ENCODE results near the gene KAT2B. TPM values are rescaled to one million over a fixed set of nuclear protein-coding genes. Genes with fewer than 3 reads are reported as not detected.
A peak's percentile ranks its signal among the peaks of the same experiment; 100 is the strongest.

Gene KAT2B
- total and polyA plus RNA-seq, 4 donors: 7.5 to 58.5 (median 16.3) TPM

- peak; percentile 46 for TF ChIP-seq REST (IDR thresholded peaks at IDR 0.05)
- TF ChIP-seq EGR1 (IDR thresholded peaks at IDR 0.05; ENCODE audit: low read depth in 2 of 2): peak; percentile 21 to 78
- TF ChIP-seq HNF4A (conservative IDR thresholded peaks at IDR 0.05): peak; percentile 53 to 69
Observed at GRCh38 chr3:20097015-20097414, 56.8 kb downstream of the KAT2B start (continued).

GRCh38 chr3:20099060-20099459 lies 58.8 kb downstream of the KAT2B start:
- H3K9me3 ChIP-seq (ENCODE audit: control insufficient read depth in 4 of 4, low read length in 3 of 4): no peaks in the 10 kb centered on the region
- no peak for DNase-seq (ENCODE audit: low spot score)
- no peak overlapping the region for H3K27ac ChIP-seq (ENCODE audit: low read depth in 1 of 2, low read length in 2 of 2)
- H3K36me3 ChIP-seq (ENCODE audit: control insufficient read depth in 4 of 4, insufficient read depth in 3 of 4, low read depth in 1 of 4, low read length in 3 of 4): peaks cover 0 to 11% (median 1%) of the 10 kb centered on the region in 4 donors
- H3K4me3 ChIP-seq (ENCODE audit: low read depth in 1 of 3, low read length in 3 of 3): no peak overlapping the region
- H3K9ac ChIP-seq (ENCODE audit: low read depth in 1 of 2, low read length in 2 of 2): no peak overlapping the region
- WGBS: 95% methylated on average over 6 of the region's 6 CpGs
- no peak for TF ChIP-seq REST (IDR thresholded peaks at IDR 0.05)
- no peak for TF ChIP-seq MAX (IDR thresholded peaks at IDR 0.05)
- no peak for TF ChIP-seq ZBTB33 (IDR thresholded peaks at IDR 0.05)
- TF ChIP-seq EGR1 (IDR thresholded peaks at IDR 0.05; ENCODE audit: low read depth in 2 of 2): no peak
- TF ChIP-seq YY1 (IDR thresholded peaks at IDR 0.05): no peak
- TF ChIP-seq JUND (IDR thresholded peaks at IDR 0.05): no peak
- no peak for TF ChIP-seq RAD21 (IDR thresholded peaks at IDR 0.05)
- TF ChIP-seq CTCF (IDR thresholded peaks at IDR 0.05; ENCODE audit: low read depth, low read length, missing input control): no peak
- TF ChIP-seq RXRA (IDR thresholded peaks at IDR 0.05): no peak
- no peak for TF ChIP-seq TAF1 (conservative IDR thresholded peaks at IDR 0.05)
- no peak for TF ChIP-seq GABPA (IDR thresholded peaks at IDR 0.05 in 1 of 2, conservative IDR thresholded peaks at IDR 0.05 in 1 of 2)
- no peak for TF ChIP-seq HNF4A (conservative IDR thresholded peaks at IDR 0.05)
- no peak for TF ChIP-seq FOXA2 (IDR thresholded peaks at IDR 0.05)
- no peak for TF ChIP-seq NR2F2 (IDR thresholded peaks at IDR 0.05)
- TF ChIP-seq HNF4G (IDR thresholded peaks at IDR 0.05): no peak
- TF ChIP-seq FOXA1 (IDR thresholded peaks at IDR 0.05): no peak
- TF ChIP-seq SP1 (IDR thresholded peaks at IDR 0.05): no peak
- no peak for TF ChIP-seq ATF3 (IDR thresholded peaks at IDR 0.05)
- H3K27me3 ChIP-seq (ENCODE audit: control insufficient read depth in 4 of 4, insufficient read depth in 4 of 4, low read length in 3 of 4): no peaks in the 10 kb centered on the region
- peaks cover 0 to 14% (median 4%) of the 10 kb centered on the region in 4 donors for H3K4me1 ChIP-seq (ENCODE audit: control insufficient read depth in 4 of 4, insufficient read depth in 4 of 4, low read length in 3 of 4)
